Measurements from ENCODE around the gene TMC8. TPM values are rescaled to one million over a fixed set of nuclear protein-coding genes. Genes with fewer than 3 reads are reported as not detected.

The TMC8 gene
- total RNA-seq, 1 donor from 2014 or later: 0.85 TPM

DNA sequence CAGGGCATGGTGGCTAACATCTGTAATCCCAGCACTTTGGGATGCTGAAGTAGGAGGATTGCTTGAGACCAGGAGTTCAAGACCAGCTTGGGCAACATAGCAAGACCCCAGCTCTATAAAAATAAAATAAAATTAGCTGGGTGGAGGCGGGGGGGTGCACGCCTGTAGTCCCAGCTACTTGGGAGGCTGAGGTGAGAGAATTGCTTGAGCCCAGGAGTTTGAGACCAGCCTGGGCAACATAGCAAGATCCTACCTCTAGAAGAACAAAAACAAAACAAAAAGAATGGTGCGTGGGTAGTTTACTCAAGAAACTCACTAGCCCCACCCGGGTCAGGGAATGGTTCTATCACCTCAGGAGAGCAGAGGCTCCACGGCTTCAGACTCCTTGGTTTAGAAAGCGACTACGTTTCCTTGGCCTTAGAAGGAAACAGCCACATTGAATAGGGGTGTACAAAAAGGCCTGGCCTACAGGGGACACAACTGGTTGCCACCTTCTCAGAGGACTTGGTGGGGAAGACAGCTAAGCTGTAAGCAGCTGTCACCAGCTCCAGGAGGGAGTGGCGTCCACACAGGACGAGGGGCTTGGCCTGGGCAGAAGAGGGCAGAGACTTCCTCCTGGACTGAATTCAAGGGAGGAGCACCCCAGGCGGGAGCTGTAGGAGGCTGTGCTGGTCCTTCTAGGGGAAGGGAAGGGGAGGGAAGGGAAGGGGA is 55.6 kb downstream of the TMC8 start:
- no peak for TF ChIP-seq CTCF (conservative IDR thresholded peaks at IDR 0.05)
- no peaks in the 10 kb centered on the region for H3K9me3 Mint-ChIP-seq

DNA sequence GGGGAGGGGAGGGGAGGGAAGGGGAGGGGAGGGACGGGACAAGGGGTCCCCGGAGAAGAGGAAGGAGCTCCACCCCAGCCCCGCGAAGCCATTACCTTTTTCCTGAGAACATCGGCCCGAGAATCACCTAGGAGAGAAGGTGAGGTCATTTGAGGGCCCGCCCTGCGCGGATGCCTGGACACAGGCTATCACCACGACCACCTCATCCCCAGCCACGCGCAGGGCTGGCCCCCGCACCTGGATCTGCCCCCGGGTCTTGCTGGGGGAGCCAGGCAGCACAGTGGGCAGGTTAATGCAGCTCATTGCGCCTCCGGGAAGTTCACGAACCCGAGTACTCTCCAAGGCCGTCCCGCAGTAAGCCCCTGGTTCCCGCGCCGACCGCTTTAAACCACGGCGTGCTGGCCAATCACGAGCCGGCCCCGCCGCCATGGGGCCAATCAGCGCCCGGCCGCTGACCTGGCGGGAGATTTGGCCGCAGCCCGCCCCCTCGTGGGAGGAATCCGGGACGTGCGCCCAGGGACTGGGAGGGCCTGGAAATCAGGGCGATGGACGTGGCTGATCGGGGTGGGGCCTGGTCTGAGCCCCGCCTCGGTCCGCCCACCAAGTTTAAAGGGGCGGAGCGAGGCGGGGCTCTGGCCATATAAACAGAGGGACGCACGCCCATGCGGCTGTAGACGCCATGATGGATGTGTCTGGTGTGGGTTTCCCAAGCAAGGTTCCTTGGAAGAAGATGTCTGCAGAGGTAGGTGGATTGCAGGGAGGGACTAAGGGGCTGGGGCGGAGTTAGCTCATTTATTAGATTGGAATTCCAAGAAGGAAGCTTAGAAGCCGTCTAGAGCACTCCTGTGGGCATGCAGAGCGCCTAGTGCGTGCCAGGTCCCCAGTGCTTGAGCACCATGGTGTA is 56.4 kb downstream of the TMC8 start, which contains the start of the genes AFMID and TK1:
TSS of gene AFMID (plus strand) at position 671 of the 904 bp plus-strand sequence. CDS start at position 680, 9 bp downstream.
TSS of gene TK1 (minus strand) at position 361 of the 904 bp plus-strand sequence. CDS start at position 303, 58 bp downstream.
- peak within 1 kb of the TSS; percentile 90 for H3K4me3 Mint-ChIP-seq
- H3K36me3 Mint-ChIP-seq: peaks cover 10% of the 10 kb centered on the region
- TF ChIP-seq CTCF (conservative IDR thresholded peaks at IDR 0.05): peak; percentile 96
- H3K4me1 Mint-ChIP-seq (ENCODE audit: unreplicated experiment): peaks cover 27% of the 10 kb centered on the region
- H3K9me3 Mint-ChIP-seq: no peaks in the 10 kb centered on the region
- DNase-seq (ENCODE audit: extremely low spot score, unreplicated experiment): peak; percentile 100
- H3K27me3 Mint-ChIP-seq: no peaks in the 10 kb centered on the region
- peak within 1 kb of the TSS; percentile 82 for H3K27ac Mint-ChIP-seq

More for the DNA sequence above, 55.6 kb downstream of the TMC8 start:
- no peak for DNase-seq (ENCODE audit: extremely low spot score, unreplicated experiment)
- Mint-ChIP-seq H3K36me3 (peaks cover 10% of the 10 kb centered on the region), H3K4me3 (peak overlapping the region; percentile 90), H3K27ac (peak overlapping the region; percentile 81), H3K4me1 (ENCODE audit: unreplicated experiment) (peaks cover 27% of the 10 kb centered on the region), H3K27me3 (no peaks in the 10 kb centered on the region)

Other genes with a start within 250 kb of the TMC8 start
- 14.7 and 36.7 TPM in 2 replicates for gene TNRC6C, start 172.1 kb upstream of the TMC8 start, total RNA-seq (ENCODE audit: low replicate concordance)
- 94.4 and 122 TPM in 2 replicates for gene TMC6, start 2.0 kb upstream of the TMC8 start, total RNA-seq (ENCODE audit: low replicate concordance)
- gene C17orf99, start 15.6 kb downstream of the TMC8 start, total RNA-seq (ENCODE audit: low replicate concordance): not detected in 2 replicates
- gene SYNGR2, start 37.8 kb downstream of the TMC8 start, total RNA-seq (ENCODE audit: low replicate concordance): 64.1 and 179 TPM in 2 replicates
- gene TK1, start 56.3 kb downstream of the TMC8 start, total RNA-seq (ENCODE audit: low replicate concordance): 34.4 and 41.2 TPM in 2 replicates
- 26.4 and 30.5 TPM in 2 replicates for gene AFMID, start 56.6 kb downstream of the TMC8 start, total RNA-seq (ENCODE audit: low replicate concordance)
- gene BIRC5, start 83.5 kb downstream of the TMC8 start, total RNA-seq (ENCODE audit: low replicate concordance): 20.0 and 63.3 TPM in 2 replicates
- gene TMEM235, start 100.9 kb downstream of the TMC8 start, total RNA-seq (ENCODE audit: low replicate concordance): 0.43 TPM in 1 of 2 replicates, not detected in the other
- 16.9 and 21.1 TPM in 2 replicates for gene SOCS3, start 229.3 kb downstream of the TMC8 start, total RNA-seq (ENCODE audit: low replicate concordance)
- gene PGS1, start 247.9 kb downstream of the TMC8 start, total RNA-seq (ENCODE audit: low replicate concordance): 44.7 and 54.8 TPM in 2 replicates